K562 (cell line): ENCODE data around the gene SPIN2A. TPM values are rescaled to one million over a fixed set of nuclear protein-coding genes. Genes with fewer than 3 reads are reported as not detected.

Experiments
- ATAC-seq: fragments of 200-7000 bp; cut with Tn5 transposase; 3 replicates; pipeline ENCODE4 v1.9.1; 2020; ENCODE audit warnings: moderate library complexity
- BruUV-seq: library from RNA; stranded (reverse); fragments of 400-500 nt; replicated peaks from 2 replicates; lab custom pipeline; 2021; lab: Mats Ljungman, UMichigan
- CTCF ChIA-PET: fragments of 300-600 bp; formaldehyde crosslinking; extraction: SDS; loops from one replicate; lab custom pipeline; 2021; ENCODE audit warnings: low intra/inter-chr PET ratio; lab: Yijun Ruan, JAX
- POLR2A ChIA-PET: fragments of 300-600, 350-650 bp; sonication (Branson Sonifier 250); formaldehyde crosslinking; extraction: SDS; loops from one replicate; lab custom pipeline; 2021; ENCODE audit warnings: antibody characterized with exemption, inconsistent platforms; lab: Yijun Ruan, JAX
- DNase-seq, 4 experiments: peaks; one replicate each; pipeline versions ENCODE4 v3.0.0 to v3.0.0-alpha.2; 2011 to 2018; ENCODE audit warnings: low spot score in 3 of 4, mixed read lengths in 3 of 4; ENCODE audit errors: extremely low read depth in 1 of 4
- FAIRE-seq: peaks from 2 replicates; lab custom pipeline; 2011; peaks lifted over from hg19 to GRCh38; lab: Jason Lieb, UNC
- H2AFZ ChIP-seq: 2 replicates; pipeline ENCODE4 v1.6.0; 2011; ENCODE audit warnings: low read depth, low read length, control low read depth, inconsistent platforms
- H3K27ac ChIP-seq: fragments of 200-600 bp; 3 replicates; pipeline ENCODE4 v1.8.0; 2011; ENCODE audit warnings: low read depth, mild to moderate bottlenecking, control low read depth, inconsistent platforms, low read length, moderate library complexity, mixed read lengths; ENCODE audit errors: extremely low read depth
- H3K27me3 ChIP-seq, 2 experiments: fragments of 300-600 bp in 1 of 2; 2 replicates in 1 of 2; 3 replicates in 1 of 2; pipeline versions ENCODE4 v1.6.0 to v1.8.0; 2011; ENCODE audit warnings: inconsistent platforms in 2 of 2, low read length in 2 of 2, mild to moderate bottlenecking in 1 of 2, mixed read lengths in 1 of 2, moderate library complexity in 1 of 2; ENCODE audit not compliant: control insufficient read depth in 2 of 2, insufficient read depth in 2 of 2
- H3K36me3 ChIP-seq: fragments of 300-600 bp; 3 replicates; pipeline ENCODE4 v1.8.0; 2011; ENCODE audit warnings: mild to moderate bottlenecking, low read length, inconsistent platforms; ENCODE audit not compliant: control insufficient read depth, insufficient read depth
- H3K4me1 ChIP-seq, 2 experiments: fragments of 200-600 bp in 1 of 2; replicated peaks in 1 of 2; 2 replicates in 1 of 2; 3 replicates in 1 of 2; pipeline versions ENCODE4 v1.5.1 to v1.8.0; 2011; ENCODE audit warnings: inconsistent platforms in 2 of 2, low read length in 2 of 2, mild to moderate bottlenecking in 1 of 2, mixed read lengths in 1 of 2, moderate library complexity in 1 of 2; ENCODE audit not compliant: control insufficient read depth in 2 of 2, insufficient read depth in 2 of 2
- H3K4me2 ChIP-seq: 2 replicates; pipeline ENCODE4 v1.6.1; 2011; ENCODE audit warnings: low read length, control low read depth, inconsistent platforms, mixed read lengths; ENCODE audit not compliant: insufficient read depth
- H3K4me3 ChIP-seq: fragments of 200-600 bp; sonication (generic), shearing (Covaris generic); 2 replicates; pipeline ENCODE4 v1.5.1; 2016; ENCODE audit warnings: control low read depth, inconsistent platforms
- H3K79me2 ChIP-seq: fragments of 200-600 bp; 3 replicates; pipeline ENCODE4 v1.8.0; 2011; ENCODE audit warnings: low read length, inconsistent platforms; ENCODE audit not compliant: control insufficient read depth, insufficient read depth
- H3K9ac ChIP-seq, 2 experiments: 2 replicates each; pipeline versions ENCODE4 v1.6.0 to v1.6.1; 2011; ENCODE audit warnings: low read depth in 2 of 2, low read length in 2 of 2, control low read depth in 1 of 2, inconsistent platforms in 1 of 2, mild to moderate bottlenecking in 1 of 2, mixed read lengths in 1 of 2; ENCODE audit not compliant: insufficient read depth in 1 of 2
- H3K9me1 ChIP-seq: one replicate; pipeline ENCODE4 v1.6.0; 2011; ENCODE audit warnings: inconsistent platforms, mild to moderate bottlenecking, low read length, moderate library complexity; ENCODE audit not compliant: control insufficient read depth, insufficient read depth
- H3K9me3 ChIP-seq: replicated peaks from 2 replicates; pipeline ENCODE4 v1.5.1; 2011; ENCODE audit warnings: low read depth, low read length, inconsistent platforms; ENCODE audit not compliant: control insufficient read depth, insufficient read depth
- H4K20me1 ChIP-seq: replicated peaks from 2 replicates; pipeline ENCODE4 v1.6.1; 2011; ENCODE audit warnings: low read length, inconsistent platforms, mixed read lengths; ENCODE audit not compliant: control insufficient read depth, insufficient read depth
- ARNT ChIP-seq, 2 experiments: fragments of 450-650 bp; IDR thresholded peaks; 2 replicates each; pipeline ENCODE4 v1.6.1; 2016; ENCODE audit warnings: mild to moderate bottlenecking in 1 of 2
- ETS1 ChIP-seq: conservative IDR thresholded peaks from 2 replicates; pipeline ENCODE4 v1.6.1; 2011; ENCODE audit warnings: low read depth, mild to moderate bottlenecking, low read length; ENCODE audit not compliant: control insufficient read depth
- RBM22 ChIP-seq: fragments of 200-400 bp; formaldehyde crosslinking; IDR thresholded peaks from 2 replicates; pipeline ENCODE4 v1.6.1; 2018; ENCODE audit warnings: low read length, low read depth; ENCODE audit not compliant: poor library complexity, severe bottlenecking
- SMAD3 ChIP-seq: fragments of 450-650 bp; formaldehyde crosslinking; conservative IDR thresholded peaks from 2 replicates; pipeline ENCODE4 v1.4.0; 2020; ENCODE audit warnings: mild to moderate bottlenecking
- TRIM28 ChIP-seq: fragments of 450-650 bp; IDR thresholded peaks from 2 replicates; pipeline ENCODE4 v1.6.1; 2017
- ZNF165 ChIP-seq: fragments of 250-450 bp; sonication (Bioruptor Pico); IDR thresholded peaks from 2 replicates; pipeline ENCODE4 v1.4.0; 2020; ENCODE audit warnings: borderline replicate concordance
- ZNF197 ChIP-seq: fragments of 200-800 bp; sonication (Bioruptor generic); IDR thresholded peaks from 2 replicates; pipeline ENCODE4 v1.6.1; 2016; ENCODE audit warnings: low read depth, missing genetic modification characterization, missing compliant biosample characterization
- ZNF639 ChIP-seq, 2 experiments: fragments of 200-800 bp in 1 of 2; sonication (Bioruptor generic) in 1 of 2; sonication (generic) in 1 of 2; formaldehyde crosslinking in 1 of 2; IDR thresholded peaks in 1 of 2; conservative IDR thresholded peaks in 1 of 2; 2 replicates each; pipeline versions ENCODE4 v1.5.0 to v1.6.1; 2016 to 2020; ENCODE audit warnings: missing compliant biosample characterization in 1 of 2, missing genetic modification characterization in 1 of 2, missing genetic modification reagents in 1 of 2
- in situ Hi-C: fragments of 300-500 bp; cut with MboI; formaldehyde crosslinking; loops from 4 replicates; pipeline ENCODE4 v1.15.0; 2018; ENCODE audit warnings: inconsistent platforms, mixed read lengths
- intact Hi-C: fragments of 100-400 bp; cut with micrococcal nuclease; formaldehyde crosslinking; loops from 2 replicates; pipeline ENCODE4 v1.14.2; 2022
- polyA plus RNA-seq, 8 experiments: library from polyadenylated mRNA; depleted of rRNA in 4 of 8; stranded (reverse) in 5 of 8; unstranded in 3 of 8; fragments of >200 nt; fragmentation: Nextera tagmentation in 2 of 8; fragmentation: Illumina TruSeq in 1 of 8; extraction: Ambion mirVana in 2 of 8; extraction: Trizol in 1 of 8; gene quantifications; 2 replicates each; pipeline versions ENCODE4 v1.2.1 to v1.2.3, GENCODE V29; 2011 to 2014; ENCODE audit warnings: inconsistent platforms in 1 of 8, missing spikeins in 1 of 8
- total RNA-seq, 7 experiments: library from RNA; depleted of rRNA in 6 of 7; stranded (reverse); fragments of >200 nt in 6 of 7; fragmentation: Illumina TruSeq in 2 of 7; extraction: Trizol in 2 of 7; gene quantifications; 2 replicates each; pipeline versions ENCODE4 v1.2.1 to v1.2.3, GENCODE V29; 2011 to 2021; ENCODE audit warnings: low replicate concordance in 1 of 7

Gene SPIN2A
- total and polyA plus RNA-seq, 9 of the 15 experiments (the other 6 are each of a cell fraction or from before 2014, with no cell fraction given) = 0.03 to 1.6 (median 0.58) TPM

- no peak overlapping the region for H3K9ac ChIP-seq
- no peak overlapping the region for H3K27ac ChIP-seq
- TF ChIP-seq RBM22 (no peak), ZNF197 (no peak), ZNF639 (CRISPR knock-in tag; conservative IDR thresholded peaks at IDR 0.05 in 1 of 2, IDR thresholded peaks at IDR 0.05 in 1 of 2) (no peak), TRIM28 (no peak), ZNF165 (no peak), ARNT (IDR thresholded peaks at IDR 0.05) (no peak), ETS1 (no peak), SMAD3 (no peak)
- in situ Hi-C loops (no loop called here), intact Hi-C loops (no loop called here)
- FAIRE-seq (no peak), ATAC-seq (no peak), DNase-seq (no peak)
- no peaks in the 10 kb centered on the region for H3K9me3 ChIP-seq
- H2AFZ ChIP-seq = no peak overlapping the region
- H3K4me3 ChIP-seq = no peak overlapping the region
- ChIA-PET POLR2A (interaction anchor here (0.6 kb wide), 1 partner anchor 614 kb away, joined by 3 read pairs; no protein-coding TSS in a partner anchor), CTCF (no interaction called here)
- no peaks in the 10 kb centered on the region for H4K20me1 ChIP-seq
- H3K4me2 ChIP-seq = no peak overlapping the region
- no peaks in the 10 kb centered on the region for H3K4me1 ChIP-seq
- H3K79me2 ChIP-seq = no peaks in the 10 kb centered on the region
- no peaks in the 10 kb centered on the region for H3K36me3 ChIP-seq
- H3K27me3 ChIP-seq = no peaks in the 10 kb centered on the region
- no peaks in the 10 kb centered on the region for H3K9me1 ChIP-seq
- no TSS peak for BruUV-seq
Observed at GRCh38 chrX:57178605-57179004, 41.4 kb upstream of the SPIN2A start.
